Esophagus (tissue), 2 donors: Measurements from ENCODE around the gene TAS2R14. TPM values are rescaled to one million over a fixed set of nuclear protein-coding genes. Genes with fewer than 3 reads are reported as not detected.

Experiments
- H3K27ac ChIP-seq, 2 donors: one replicate each; pipeline ENCODE4 v1.5.1; 2013; ENCODE audit warnings: low read depth in 2 of 2, mild to moderate bottlenecking in 2 of 2, inconsistent platforms in 1 of 2, low read length in 1 of 2, moderate library complexity in 1 of 2
- H3K27me3 ChIP-seq, 2 donors: one replicate each; pipeline ENCODE4 v1.6.1; 2013; ENCODE audit warnings: low read length in 2 of 2, control low read depth in 1 of 2, mild to moderate bottlenecking in 1 of 2; ENCODE audit not compliant: insufficient read depth in 2 of 2, control insufficient read depth in 1 of 2
- H3K36me3 ChIP-seq, 2 donors: one replicate each; pipeline ENCODE4 v1.6.1; 2013; ENCODE audit warnings: low read length in 1 of 2; ENCODE audit not compliant: control insufficient read depth in 2 of 2, insufficient read depth in 2 of 2
- H3K4me1 ChIP-seq, 2 donors: one replicate each; pipeline ENCODE4 v1.6.1; 2013; ENCODE audit warnings: low read length in 1 of 2; ENCODE audit not compliant: control insufficient read depth in 2 of 2, insufficient read depth in 2 of 2
- H3K4me3 ChIP-seq, 2 donors: one replicate each; pipeline ENCODE4 v1.5.1; 2013; ENCODE audit warnings: low read length in 2 of 2, mild to moderate bottlenecking in 2 of 2, low read depth in 1 of 2, moderate library complexity in 1 of 2
- H3K9me3 ChIP-seq, 2 donors: one replicate each; pipeline ENCODE4 v1.6.1; 2013; ENCODE audit warnings: mild to moderate bottlenecking in 2 of 2, low read depth in 1 of 2, low read length in 1 of 2, moderate library complexity in 1 of 2; ENCODE audit not compliant: control insufficient read depth in 2 of 2, insufficient read depth in 1 of 2
- WGBS, 2 donors: extraction: QIAGEN DNeasy Blood & Tissue Kit; methylation state at CpG; one replicate each; pipeline ENCODE4 v1.1.7; 2013; 5-methylcytosine and 5-hydroxymethylcytosine counted together
- polyA plus RNA-seq, 2 donors: library from polyadenylated mRNA; stranded (reverse); fragments of 200-250 nt; gene quantifications; one replicate each; pipeline ENCODE4 v1.2.3, GENCODE V29; 2013
- donor health status: healthy with polysubstance abuse.
- donor health status: Bipolar disorder and iron deficiency.

TAS2R14 gene, protein sequence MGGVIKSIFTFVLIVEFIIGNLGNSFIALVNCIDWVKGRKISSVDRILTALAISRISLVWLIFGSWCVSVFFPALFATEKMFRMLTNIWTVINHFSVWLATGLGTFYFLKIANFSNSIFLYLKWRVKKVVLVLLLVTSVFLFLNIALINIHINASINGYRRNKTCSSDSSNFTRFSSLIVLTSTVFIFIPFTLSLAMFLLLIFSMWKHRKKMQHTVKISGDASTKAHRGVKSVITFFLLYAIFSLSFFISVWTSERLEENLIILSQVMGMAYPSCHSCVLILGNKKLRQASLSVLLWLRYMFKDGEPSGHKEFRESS
- polyA plus RNA-seq = under 1 TPM; 0.35 to 0.94 TPM

GRCh38 chr12:10939163-10939562 is at the start of gene TAS2R14:
TSS of gene TAS2R14 (minus strand) at chr12:10939263. CDS start at chr12:10939207, 56 bp downstream.
- H3K36me3 ChIP-seq = no peaks in the 10 kb centered on the region
- H3K9me3 ChIP-seq = no peaks in the 10 kb centered on the region
- 58 to 69% methylated on average over 1 of the region's 1 CpG for WGBS, 2 donors
- H3K4me3 ChIP-seq = no peak within 1 kb of the TSS
- H3K4me1 ChIP-seq = no peaks in the 10 kb centered on the region
- no peak within 1 kb of the TSS for H3K27ac ChIP-seq
- no peaks in the 10 kb centered on the region for H3K27me3 ChIP-seq

GRCh38 chr12:10986812-10987211 is 47.7 kb upstream of the TAS2R14 start, which contains the start of gene TAS2R50:
TSS of gene TAS2R50 (minus strand) at chr12:10986912. CDS start at chr12:10986860, 52 bp downstream.
- Histone ChIP-seq H3K36me3 (no peaks in the 10 kb centered on the region), H3K4me3 (no peak within 1 kb of the TSS), H3K4me1 (no peaks in the 10 kb centered on the region), H3K27me3 (no peaks in the 10 kb centered on the region), H3K9me3 (no peaks in the 10 kb centered on the region), H3K27ac (no peak within 1 kb of the TSS)
- 46 to 52% methylated on average over 2 of the region's 2 CpGs for WGBS, 2 donors

GRCh38 chr12:10982244-10982643 is 43.2 kb upstream of the TAS2R14 start:
- no peak overlapping the region for H3K4me3 ChIP-seq
- no peak overlapping the region for H3K27ac ChIP-seq
- no peaks in the 10 kb centered on the region for H3K9me3 ChIP-seq
- no peaks in the 10 kb centered on the region for H3K27me3 ChIP-seq
- 81 to 86% methylated on average over 5 of the region's 5 CpGs for WGBS, 2 donors
- H3K36me3 ChIP-seq = no peaks in the 10 kb centered on the region
- H3K4me1 ChIP-seq = no peaks in the 10 kb centered on the region

DNA sequence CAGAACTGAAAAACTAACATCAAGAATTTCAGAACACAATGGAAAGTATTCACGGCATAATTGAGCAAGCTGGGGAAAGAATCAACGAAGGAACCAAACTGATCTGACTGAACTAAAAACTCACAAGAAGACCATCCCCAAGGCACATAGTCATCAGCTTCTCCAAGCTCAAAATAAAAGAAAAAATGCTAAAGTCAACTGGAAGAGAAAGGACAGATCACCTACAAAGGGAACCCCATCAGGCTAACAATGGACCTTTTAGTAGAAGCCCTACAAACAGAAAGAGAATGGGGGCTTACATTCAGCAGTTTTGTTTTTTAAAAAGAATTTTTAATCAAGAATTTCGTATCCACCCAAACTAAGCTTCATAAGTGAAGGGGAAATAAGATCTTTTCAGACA is 35.9 kb upstream of the TAS2R14 start:
- Histone ChIP-seq H3K9me3 (no peaks in the 10 kb centered on the region), H3K4me3 (no peak overlapping the region), H3K27ac (no peak overlapping the region), H3K4me1 (no peaks in the 10 kb centered on the region), H3K36me3 (no peaks in the 10 kb centered on the region), H3K27me3 (no peaks in the 10 kb centered on the region)
- WGBS, 2 donors = 89 to 95% methylated on average over 3 of the region's 3 CpGs

DNA sequence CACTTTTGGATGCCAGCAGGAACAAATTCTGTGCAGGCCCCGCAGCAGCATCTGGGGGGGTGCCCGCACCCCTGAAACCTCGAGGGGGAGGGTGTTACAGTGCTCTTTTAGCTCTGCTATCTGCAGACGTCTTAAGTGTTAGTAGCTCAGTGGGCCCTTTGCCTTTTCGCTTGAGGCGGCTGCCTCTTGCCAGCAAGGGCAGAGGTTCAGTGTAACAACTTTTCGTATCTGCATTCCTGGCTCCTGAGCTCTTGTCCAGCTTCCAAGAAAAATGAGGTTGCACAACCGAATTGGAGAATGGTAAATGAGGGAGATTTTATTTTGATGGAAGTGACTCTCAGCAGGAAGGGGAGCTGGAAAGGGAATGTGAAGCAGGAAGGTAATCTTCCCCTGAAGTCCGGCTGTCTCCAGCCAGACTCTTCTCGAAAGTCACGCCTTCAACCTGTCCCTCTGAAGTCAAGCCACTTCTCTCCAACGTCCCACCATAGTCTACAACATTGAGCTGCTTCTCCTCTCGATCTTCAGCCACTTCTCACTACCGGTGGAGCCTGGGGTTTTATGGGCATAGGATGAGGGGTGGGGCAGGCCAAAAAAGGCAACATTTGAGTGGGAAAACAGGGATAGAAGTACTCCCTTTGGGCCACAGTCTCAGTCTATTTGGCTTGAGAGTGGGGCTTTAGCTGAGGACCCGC is 29.8 kb upstream of the TAS2R14 start:
- Histone ChIP-seq H3K27ac (no peak overlapping the region), H3K4me3 (no peak overlapping the region), H3K27me3 (no peaks in the 10 kb centered on the region), H3K36me3 (no peaks in the 10 kb centered on the region), H3K9me3 (no peaks in the 10 kb centered on the region), H3K4me1 (peaks cover 2 to 3% of the 10 kb centered on the region in 2 donors)
- WGBS, 2 donors = 55 to 62% methylated on average over 15 of the region's 15 CpGs

DNA sequence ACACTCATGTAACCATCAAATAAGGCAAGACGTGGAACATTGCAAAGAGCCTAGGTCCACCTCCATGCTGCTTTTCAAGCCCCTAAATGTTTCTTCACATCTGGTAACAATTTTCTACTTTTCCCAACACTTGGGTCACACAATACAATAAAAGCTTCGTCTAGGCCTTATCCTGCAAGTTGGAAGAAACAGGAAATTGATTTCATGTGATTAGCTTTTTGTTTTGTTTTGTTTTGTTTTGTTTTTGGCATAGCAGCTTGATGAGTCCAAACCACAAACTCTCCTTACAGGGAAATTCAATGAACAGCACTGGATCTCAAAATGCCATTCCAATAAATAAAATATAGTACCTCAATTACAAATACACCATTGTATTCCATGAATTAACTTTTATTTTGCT is 28.3 kb upstream of the TAS2R14 start:
- no peaks in the 10 kb centered on the region for H3K36me3 ChIP-seq
- H3K9me3 ChIP-seq = no peaks in the 10 kb centered on the region
- no peak overlapping the region for H3K27ac ChIP-seq
- peaks cover 2 to 3% of the 10 kb centered on the region in 2 donors for H3K4me1 ChIP-seq
- 61 to 68% methylated on average over 2 of the region's 2 CpGs for WGBS, 2 donors
- H3K4me3 ChIP-seq = no peak overlapping the region
- H3K27me3 ChIP-seq = no peaks in the 10 kb centered on the region

GRCh38 chr12:10966314-10966713 is 27.3 kb upstream of the TAS2R14 start:
- Histone ChIP-seq H3K27me3 (no peaks in the 10 kb centered on the region), H3K9me3 (peaks cover 0 to 3% of the 10 kb centered on the region in 2 donors), H3K27ac (no peak overlapping the region), H3K4me3 (no peak overlapping the region), H3K4me1 (peaks cover 2 to 3% of the 10 kb centered on the region in 2 donors), H3K36me3 (no peaks in the 10 kb centered on the region)

DNA sequence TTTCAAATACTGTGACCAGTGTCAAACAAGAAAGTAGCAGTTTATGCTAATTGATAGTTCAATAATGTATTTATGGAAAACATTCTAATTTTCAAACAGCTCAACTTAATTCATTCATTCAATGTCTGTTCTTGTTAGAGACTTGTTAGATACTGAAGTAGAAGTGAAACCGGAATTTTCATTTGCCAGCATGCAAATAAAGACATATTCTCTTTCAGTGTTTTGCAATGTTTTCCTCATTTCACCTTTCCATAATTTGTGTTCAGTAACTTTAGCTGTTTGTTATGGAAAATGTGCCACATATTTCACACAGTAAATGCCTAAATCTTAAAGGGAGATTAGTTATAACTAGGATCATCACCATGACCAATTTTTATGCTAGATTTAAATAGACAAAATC is 26.4 kb upstream of the TAS2R14 start:
- WGBS, 2 donors = 83 to 93% methylated on average over 1 of the region's 1 CpG
- no peaks in the 10 kb centered on the region for H3K27me3 ChIP-seq
- H3K4me1 ChIP-seq = peaks cover 2 to 3% of the 10 kb centered on the region in 2 donors
- no peaks in the 10 kb centered on the region for H3K36me3 ChIP-seq
- H3K27ac ChIP-seq = no peak overlapping the region
- H3K9me3 ChIP-seq = peaks cover 0 to 3% of the 10 kb centered on the region in 2 donors
- no peak overlapping the region for H3K4me3 ChIP-seq

- Histone ChIP-seq H3K36me3 (no peaks in the 10 kb centered on the region), H3K27me3 (no peaks in the 10 kb centered on the region), H3K9me3 (peaks cover 0 to 3% of the 10 kb centered on the region in 2 donors), H3K4me1 (no peaks in the 10 kb centered on the region), H3K27ac (no peak overlapping the region), H3K4me3 (no peak overlapping the region)
- WGBS, 2 donors = 69 to 73% methylated on average over 4 of the region's 4 CpGs
These were observed 21.1 kb upstream of the TAS2R14 start for GRCh38 chr12:10960211-10960610.
